Keratinocyte (primary cell): Measurements from ENCODE around the gene FCER2. TPM values are rescaled to one million over a fixed set of nuclear protein-coding genes. Genes with fewer than 3 reads are reported as not detected.
A peak's percentile ranks its signal among the peaks of the same experiment; 100 is the strongest.

Experiments
- DNase-seq: peaks from one replicate; pipeline ENCODE4 v3.0.0-alpha.2; 2011; ENCODE audit warnings: low read depth, missing footprints, low spot score
- FAIRE-seq: peaks from 2 replicates; lab custom pipeline; 2011; peaks lifted over from hg19 to GRCh38; lab: Jason Lieb, UNC
- H2AFZ ChIP-seq: 2 replicates; pipeline ENCODE4 v1.6.0; 2012; ENCODE audit warnings: low read length, control low read depth, inconsistent platforms; ENCODE audit not compliant: control insufficient read depth
- H3K27ac ChIP-seq: 2 replicates; pipeline ENCODE4 v1.5.1; 2011; ENCODE audit warnings: low read length; ENCODE audit not compliant: control insufficient read depth, insufficient read depth
- H3K27me3 ChIP-seq: 3 replicates; pipeline ENCODE4 v1.6.0; 2011; ENCODE audit warnings: low read length; ENCODE audit not compliant: control insufficient read depth, insufficient read depth; ENCODE audit errors: extremely low read depth
- H3K36me3 ChIP-seq, 2 experiments: 2 replicates in 1 of 2; 3 replicates in 1 of 2; pipeline ENCODE4 v1.5.1; 2011; ENCODE audit warnings: low read length in 2 of 2, mild to moderate bottlenecking in 1 of 2; ENCODE audit not compliant: control insufficient read depth in 2 of 2, insufficient read depth in 2 of 2; ENCODE audit errors: extremely low read depth in 1 of 2
- H3K4me1 ChIP-seq: 3 replicates; pipeline ENCODE4 v1.5.1; 2011; ENCODE audit warnings: low read length; ENCODE audit not compliant: control insufficient read depth, insufficient read depth; ENCODE audit errors: extremely low read depth
- H3K4me2 ChIP-seq: 3 replicates; pipeline ENCODE4 v1.6.0; 2011; ENCODE audit warnings: low read depth, low read length; ENCODE audit not compliant: control insufficient read depth, insufficient read depth; ENCODE audit errors: extremely low read depth
- H3K4me3 ChIP-seq, 3 experiments: fragments of 200-600 bp in 1 of 3; sonication (generic) in 1 of 3; 2 replicates in 2 of 3; 3 replicates in 1 of 3; pipeline ENCODE4 v1.5.1; 2011 to 2016; ENCODE audit warnings: low read length in 3 of 3, mild to moderate bottlenecking in 3 of 3, control low read depth in 2 of 3, inconsistent platforms in 1 of 3, low read depth in 1 of 3, mixed read lengths in 1 of 3, mixed run types in 1 of 3, moderate library complexity in 1 of 3; ENCODE audit not compliant: control insufficient read depth in 2 of 3, insufficient read depth in 2 of 3; ENCODE audit errors: extremely low read depth in 1 of 3
- H3K79me2 ChIP-seq: 2 replicates; pipeline ENCODE4 v1.6.0; 2012; ENCODE audit warnings: low read length; ENCODE audit not compliant: control insufficient read depth, insufficient read depth
- H3K9ac ChIP-seq: 3 replicates; pipeline ENCODE4 v1.6.0; 2011; ENCODE audit warnings: low read length; ENCODE audit not compliant: control insufficient read depth, insufficient read depth; ENCODE audit errors: extremely low read depth
- H3K9me1 ChIP-seq: 3 replicates; pipeline ENCODE4 v1.6.0; 2011; ENCODE audit warnings: low read length; ENCODE audit not compliant: control insufficient read depth, insufficient read depth; ENCODE audit errors: extremely low read depth
- H3K9me3 ChIP-seq: 2 replicates; pipeline ENCODE4 v1.5.1; 2012; ENCODE audit warnings: low read depth, low read length; ENCODE audit not compliant: control insufficient read depth
- H4K20me1 ChIP-seq: 3 replicates; pipeline ENCODE4 v1.6.0; 2011; ENCODE audit warnings: low read length; ENCODE audit not compliant: control insufficient read depth, insufficient read depth; ENCODE audit errors: extremely low read depth
- CTCF ChIP-seq, 3 experiments: IDR thresholded peaks in 1 of 3; conservative IDR thresholded peaks in 1 of 3; optimal IDR thresholded peaks in 1 of 3; 2 replicates in 2 of 3; 3 replicates in 1 of 3; pipeline versions ENCODE3 to v1.5.1; 2011; ENCODE audit warnings: low read length in 3 of 3, mild to moderate bottlenecking in 3 of 3, moderate library complexity in 2 of 3, control low read depth in 1 of 3, inconsistent platforms in 1 of 3; ENCODE audit not compliant: insufficient read depth in 2 of 3; ENCODE audit errors: extremely low read depth in 1 of 3
- EZH2 ChIP-seq: IDR thresholded peaks from one replicate; pipeline ENCODE4 v1.6.1; 2012; ENCODE audit warnings: inconsistent platforms, mild to moderate bottlenecking, low read length, moderate library complexity
- dilution Hi-C: fragments of 300-500 bp; cut with MboI; formaldehyde crosslinking; loops from one replicate; pipeline ENCODE4 v1.7.0; 2020; ENCODE audit warnings: low sequenced_read_pairs; ENCODE audit not compliant: extremely low pct_ligation_motif_present
- polyA plus RNA-seq, 5 experiments: library from polyadenylated mRNA; depleted of rRNA in 3 of 5; stranded (reverse) in 3 of 5; stranded (forward) in 1 of 5; unstranded in 1 of 5; fragments of >200 nt; gene quantifications; 1 replicate in 1 of 5; 2 replicates in 3 of 5; 3 replicates in 1 of 5; pipeline versions ENCODE4 v1.2.1 to v1.2.3, GENCODE V29; 2011 to 2012; ENCODE audit warnings: missing spikeins in 2 of 5, low read depth in 1 of 5, low replicate concordance in 1 of 5

FCER2 gene
- polyA plus RNA-seq, 1 donor (not counting 4 experiments of a cell fraction or from before 2014, with no cell fraction given), result not detected

GRCh38 chr19:7730286-7731217 lies 28.6 kb upstream of the FCER2 start:
- Histone ChIP-seq H3K4me1 (no peaks in the 10 kb centered on the region), H3K4me3 (no peak overlapping the region), H3K9me1 (no peaks in the 10 kb centered on the region), H3K27ac (no peak overlapping the region), H3K9ac (no peak overlapping the region), H3K36me3 (no peaks in the 10 kb centered on the region), H2AFZ (no peak overlapping the region), H3K4me2 (no peak overlapping the region), H3K79me2 (no peaks in the 10 kb centered on the region), H4K20me1 (no peaks in the 10 kb centered on the region), H3K27me3 (peaks cover 47% of the 10 kb centered on the region), H3K9me3 (no peaks in the 10 kb centered on the region)
- DNase-seq (no peak), FAIRE-seq (no peak)
- TF ChIP-seq CTCF (optimal IDR thresholded peaks at IDR 0.05 in 1 of 3, IDR thresholded peaks at IDR 0.05 in 1 of 3, conservative IDR thresholded peaks at IDR 0.05 in 1 of 3; ENCODE audit: extremely low read depth in 1 of 3, insufficient read depth in 2 of 3, low read length in 3 of 3) (no peak), EZH2 (peak; percentile 72)
- dilution Hi-C loops, result no loop called here

- Histone ChIP-seq H3K4me1 (no peaks in the 10 kb centered on the region), H3K27ac (no peak overlapping the region), H3K27me3 (peaks cover 47% of the 10 kb centered on the region), H3K36me3 (no peaks in the 10 kb centered on the region), H2AFZ (no peak overlapping the region), H3K4me3 (no peak overlapping the region), H3K9me1 (no peaks in the 10 kb centered on the region), H3K9me3 (no peaks in the 10 kb centered on the region), H4K20me1 (no peaks in the 10 kb centered on the region), H3K9ac (no peak overlapping the region), H3K79me2 (no peaks in the 10 kb centered on the region), H3K4me2 (no peak overlapping the region)
- no peak for TF ChIP-seq EZH2
- TF ChIP-seq CTCF (optimal IDR thresholded peaks at IDR 0.05 in 1 of 3, IDR thresholded peaks at IDR 0.05 in 1 of 3, conservative IDR thresholded peaks at IDR 0.05 in 1 of 3; ENCODE audit: extremely low read depth in 1 of 3, insufficient read depth in 2 of 3, low read length in 3 of 3), result no peak
- FAIRE-seq (no peak), DNase-seq (no peak)
- dilution Hi-C loops, result no loop called here
These were observed 27.9 kb upstream of the FCER2 start for GRCh38 chr19:7729831-7730285.
